Activated CD8-positive, alpha-beta T cell treated with anti-CD3 and anti-CD28 coated beads for 36 hours (primary cell): ENCODE measurements around the gene SLC5A2. TPM values are rescaled to one million over a fixed set of nuclear protein-coding genes. Genes with fewer than 3 reads are reported as not detected.
A peak's percentile ranks its signal among the peaks of the same experiment; 100 is the strongest.

Experiments
- ATAC-seq: fragments of 200-7000 bp; cut with Tn5 transposase; one replicate; pipeline ENCODE4 v1.10.0; 2021; ENCODE audit warnings: mild to moderate bottlenecking, moderate library complexity
- CTCF ChIA-PET: fragments of 350-600 bp; sonication (Branson Sonifier 250); formaldehyde crosslinking; loops from one replicate; lab custom pipeline; 2021; ENCODE audit warnings: antibody characterized with exemption; lab: Charles Lee
- POLR2A ChIA-PET: fragments of 350-600 bp; sonication (Branson Sonifier 250); formaldehyde crosslinking; loops from one replicate; lab custom pipeline; 2021; ENCODE audit warnings: antibody characterized with exemption; lab: Charles Lee
- DNase-seq: peaks from one replicate; pipeline ENCODE4 v3.0.0-alpha.2; 2020
- H3K27ac Mint-ChIP-seq: one replicate; pipeline ENCODE4 v1.8.0; 2021; ENCODE audit warnings: mild to moderate bottlenecking, mixed read lengths
- H3K27me3 Mint-ChIP-seq: one replicate; pipeline ENCODE4 v1.8.0; 2021; ENCODE audit warnings: mixed read lengths
- H3K36me3 Mint-ChIP-seq: one replicate; pipeline ENCODE4 v1.8.0; 2021; ENCODE audit warnings: low read depth, mixed read lengths
- H3K4me1 Mint-ChIP-seq: one replicate; pipeline ENCODE4 v1.8.0; 2021; ENCODE audit warnings: low read depth, mixed read lengths
- H3K4me3 Mint-ChIP-seq: one replicate; pipeline ENCODE4 v1.8.0; 2021; ENCODE audit warnings: mild to moderate bottlenecking, moderate library complexity, mixed read lengths
- H3K9me3 Mint-ChIP-seq: one replicate; pipeline ENCODE4 v1.8.0; 2021; ENCODE audit warnings: mixed read lengths
- CTCF ChIP-seq: fragments of 200-600 bp; IDR thresholded peaks from one replicate; pipeline ENCODE4 v1.8.0; 2022; ENCODE audit warnings: antibody characterized with exemption, mild to moderate bottlenecking
- intact Hi-C: fragments of 100-400 bp; cut with micrococcal nuclease; formaldehyde crosslinking; loops from one replicate; pipeline ENCODE4 v1.10.0; 2022
- total RNA-seq, 2 experiments: library from RNA; stranded (reverse); gene quantifications; one replicate each; pipeline ENCODE4 v1.2.3, GENCODE V29; 2021

The SLC5A2 gene
- total RNA-seq, 2 experiments from 2014 or later, result not detected

- no peak overlapping the region for H3K27ac Mint-ChIP-seq
- H3K4me3 Mint-ChIP-seq, result peak overlapping the region; percentile 9
- H3K36me3 Mint-ChIP-seq, result no peaks in the 10 kb centered on the region
- intact Hi-C loops, result no loop called here
- H3K9me3 Mint-ChIP-seq, result no peaks in the 10 kb centered on the region
- DNase-seq (no peak), ATAC-seq (no peak)
- H3K27me3 Mint-ChIP-seq, result peaks cover 22% of the 10 kb centered on the region
- POLR2A ChIA-PET, result no interaction called here
- no peak for TF ChIP-seq CTCF
- CTCF ChIA-PET, result interaction anchor here (1.1 kb wide), 1 partner anchor 340 kb away, joined by 3 read pairs; no protein-coding TSS in a partner anchor
- H3K4me1 Mint-ChIP-seq, result peaks cover 16% of the 10 kb centered on the region
These were observed 45.7 kb downstream of the SLC5A2 start for GRCh38 chr16:31528523-31529107.

GRCh38 chr16:31529108-31529936 lies 46.4 kb downstream of the SLC5A2 start:
- peak; percentile 7 for DNase-seq
- no peaks in the 10 kb centered on the region for H3K9me3 Mint-ChIP-seq
- POLR2A ChIA-PET, result no interaction called here

GRCh38 chr16:31529937-31530312 lies 47.0 kb downstream of the SLC5A2 start:
- no peaks in the 10 kb centered on the region for H3K36me3 Mint-ChIP-seq
- peaks cover 23% of the 10 kb centered on the region for H3K27me3 Mint-ChIP-seq
- H3K9me3 Mint-ChIP-seq, result no peaks in the 10 kb centered on the region
- H3K4me1 Mint-ChIP-seq, result peaks cover 16% of the 10 kb centered on the region
- no peak overlapping the region for H3K4me3 Mint-ChIP-seq
- ChIA-PET CTCF (no interaction called here), POLR2A (no interaction called here)
- DNase-seq, result no peak
- no peak for ATAC-seq
- H3K27ac Mint-ChIP-seq, result no peak overlapping the region
- no peak for TF ChIP-seq CTCF
- intact Hi-C loops, result no loop called here

More at GRCh38 chr16:31529108-31529936, 46.4 kb downstream of the SLC5A2 start:
- H3K27me3 Mint-ChIP-seq, result peaks cover 23% of the 10 kb centered on the region
- ATAC-seq, result no peak
- intact Hi-C loops, result no loop called here
- no peak overlapping the region for H3K27ac Mint-ChIP-seq
- peak overlapping the region; percentile 9 for H3K4me3 Mint-ChIP-seq
- H3K4me1 Mint-ChIP-seq, result peaks cover 16% of the 10 kb centered on the region
- CTCF ChIA-PET, result no interaction called here
- no peak for TF ChIP-seq CTCF
- H3K36me3 Mint-ChIP-seq, result no peaks in the 10 kb centered on the region

GRCh38 chr16:31530405-31530804 lies 47.5 kb downstream of the SLC5A2 start:
- intact Hi-C loops, result no loop called here
- ATAC-seq, result no peak
- H3K27me3 Mint-ChIP-seq, result peaks cover 25% of the 10 kb centered on the region
- H3K36me3 Mint-ChIP-seq, result no peaks in the 10 kb centered on the region
- no peak for TF ChIP-seq CTCF
- no peak for DNase-seq
- no peaks in the 10 kb centered on the region for H3K9me3 Mint-ChIP-seq
- no peak overlapping the region for H3K4me3 Mint-ChIP-seq
- ChIA-PET POLR2A (no interaction called here), CTCF (no interaction called here)
- peaks cover 16% of the 10 kb centered on the region for H3K4me1 Mint-ChIP-seq
- H3K27ac Mint-ChIP-seq, result no peak overlapping the region

GRCh38 chr16:31531096-31531495 lies 48.2 kb downstream of the SLC5A2 start:
- intact Hi-C loops, result no loop called here
- peaks cover 30% of the 10 kb centered on the region for H3K27me3 Mint-ChIP-seq
- H3K4me3 Mint-ChIP-seq, result no peak overlapping the region
- POLR2A ChIA-PET, result no interaction called here
- CTCF ChIA-PET, result no interaction called here
- no peaks in the 10 kb centered on the region for H3K9me3 Mint-ChIP-seq
- H3K36me3 Mint-ChIP-seq, result no peaks in the 10 kb centered on the region
- H3K27ac Mint-ChIP-seq, result no peak overlapping the region
- no peak for ATAC-seq
- TF ChIP-seq CTCF, result no peak
- H3K4me1 Mint-ChIP-seq, result peaks cover 16% of the 10 kb centered on the region
- no peak for DNase-seq
